HepG2 (cell line): Measurements from ENCODE around the gene FAM83F.

ENCODE experiments used
- AHR ChIP-seq: IDR thresholded peaks from 2 replicates; pipeline ENCODE4 v1.6.1; 2018; ENCODE audit warnings: missing genetic modification reagents, missing compliant biosample characterization
- BCL6 ChIP-seq: IDR thresholded peaks from 2 replicates; pipeline ENCODE4 v1.6.1; 2016; ENCODE audit warnings: missing genetic modification reagents, missing compliant biosample characterization
- KDM4B ChIP-seq: sonication (generic); formaldehyde crosslinking; IDR thresholded peaks from 2 replicates; pipeline ENCODE4 v1.4.0; 2020; ENCODE audit warnings: missing genetic modification reagents
- MXI1 ChIP-seq: IDR thresholded peaks from 3 replicates; pipeline ENCODE4 v1.6.1; 2012; ENCODE audit warnings: low read depth, low read length, inconsistent platforms, borderline replicate concordance
- MYC ChIP-seq: sonication (generic); formaldehyde crosslinking; IDR thresholded peaks from 2 replicates; pipeline ENCODE4 v1.9.0; 2021; ENCODE audit warnings: missing genetic modification reagents, borderline replicate concordance
- POLR2A ChIP-seq, 2 experiments: IDR thresholded peaks; 2 replicates each; pipeline ENCODE4 v1.6.1; 2011; ENCODE audit warnings: low read depth in 2 of 2, low read length in 2 of 2, mild to moderate bottlenecking in 1 of 2, moderate library complexity in 1 of 2; ENCODE audit not compliant: insufficient read depth in 1 of 2
- TCF7 ChIP-seq: sonication (generic); IDR thresholded peaks from 2 replicates; pipeline ENCODE4 v1.6.1; 2016; ENCODE audit warnings: antibody characterized with exemption, low read depth
- ZNF121 ChIP-seq: sonication (generic); formaldehyde crosslinking; IDR thresholded peaks from 2 replicates; pipeline ENCODE4 v1.5.0; 2020; ENCODE audit warnings: mild to moderate bottlenecking, missing genetic modification reagents
- ZNF280B ChIP-seq: sonication (generic); formaldehyde crosslinking; IDR thresholded peaks from 2 replicates; pipeline ENCODE4 v1.5.0; 2020; ENCODE audit warnings: missing genetic modification reagents, mild to moderate bottlenecking, borderline replicate concordance
- ZNF451 ChIP-seq: sonication (generic); formaldehyde crosslinking; IDR thresholded peaks from 2 replicates; pipeline ENCODE4 v1.5.0; 2020; ENCODE audit warnings: mild to moderate bottlenecking, missing genetic modification reagents
- TF ChIP-seq, protein P1 (sequence below): sonication (generic); formaldehyde crosslinking; IDR thresholded peaks from 2 replicates; pipeline ENCODE4 v1.4.0; 2020; ENCODE audit warnings: missing genetic modification reagents, mild to moderate bottlenecking, borderline replicate concordance

- TF ChIP-seq POLR2A (IDR thresholded peaks at IDR 0.05; ENCODE audit: insufficient read depth in 1 of 2, low read depth in 2 of 2, low read length in 2 of 2), result no peak
- TF ChIP-seq AHR (CRISPR knock-in tag), result no peak
- TF ChIP-seq KDM4B (CRISPR knock-in tag), result no peak
- TF ChIP-seq MYC, result no peak
- TF ChIP-seq TCF7, result no peak
- no peak for TF ChIP-seq ZNF451 (CRISPR knock-in tag)
- TF ChIP-seq, protein P1, sequence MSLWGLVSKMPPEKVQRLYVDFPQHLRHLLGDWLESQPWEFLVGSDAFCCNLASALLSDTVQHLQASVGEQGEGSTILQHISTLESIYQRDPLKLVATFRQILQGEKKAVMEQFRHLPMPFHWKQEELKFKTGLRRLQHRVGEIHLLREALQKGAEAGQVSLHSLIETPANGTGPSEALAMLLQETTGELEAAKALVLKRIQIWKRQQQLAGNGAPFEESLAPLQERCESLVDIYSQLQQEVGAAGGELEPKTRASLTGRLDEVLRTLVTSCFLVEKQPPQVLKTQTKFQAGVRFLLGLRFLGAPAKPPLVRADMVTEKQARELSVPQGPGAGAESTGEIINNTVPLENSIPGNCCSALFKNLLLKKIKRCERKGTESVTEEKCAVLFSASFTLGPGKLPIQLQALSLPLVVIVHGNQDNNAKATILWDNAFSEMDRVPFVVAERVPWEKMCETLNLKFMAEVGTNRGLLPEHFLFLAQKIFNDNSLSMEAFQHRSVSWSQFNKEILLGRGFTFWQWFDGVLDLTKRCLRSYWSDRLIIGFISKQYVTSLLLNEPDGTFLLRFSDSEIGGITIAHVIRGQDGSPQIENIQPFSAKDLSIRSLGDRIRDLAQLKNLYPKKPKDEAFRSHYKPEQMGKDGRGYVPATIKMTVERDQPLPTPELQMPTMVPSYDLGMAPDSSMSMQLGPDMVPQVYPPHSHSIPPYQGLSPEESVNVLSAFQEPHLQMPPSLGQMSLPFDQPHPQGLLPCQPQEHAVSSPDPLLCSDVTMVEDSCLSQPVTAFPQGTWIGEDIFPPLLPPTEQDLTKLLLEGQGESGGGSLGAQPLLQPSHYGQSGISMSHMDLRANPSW, result no peak
- no peak for TF ChIP-seq BCL6 (CRISPR knock-in tag)
- TF ChIP-seq ZNF121 (CRISPR knock-in tag), result no peak
- no peak for TF ChIP-seq ZNF280B (CRISPR knock-in tag)
- TF ChIP-seq MXI1, result no peak
Observed at GRCh38 chr22:40084246-40084645, 89.5 kb downstream of the FAM83F start.
